HEK293T (cell line): ENCODE measurements around the gene FHIT.

Experiments
- BHLHE40 ChIP-seq: fragments of 450-650 bp; IDR thresholded peaks from 2 replicates; pipeline ENCODE4 v1.6.1; 2016; ENCODE audit warnings: mild to moderate bottlenecking, moderate library complexity, borderline replicate concordance
- FOXA1 ChIP-seq: fragments of 450-650 bp; IDR thresholded peaks from 2 replicates; pipeline ENCODE4 v1.6.1; 2016; ENCODE audit warnings: mild to moderate bottlenecking
- FOXK2 ChIP-seq: fragments of 450-650 bp; IDR thresholded peaks from 2 replicates; pipeline ENCODE4 v1.6.1; 2016; ENCODE audit warnings: mild to moderate bottlenecking
- FOXM1 ChIP-seq: fragments of 450-650 bp; IDR thresholded peaks from 2 replicates; pipeline ENCODE4 v1.6.1; 2017; ENCODE audit warnings: mild to moderate bottlenecking, borderline replicate concordance
- LEF1 ChIP-seq: fragments of 450-650 bp; IDR thresholded peaks from 2 replicates; pipeline ENCODE4 v1.6.1; 2017; ENCODE audit warnings: mild to moderate bottlenecking, borderline replicate concordance
- PKNOX1 ChIP-seq: fragments of 450-650 bp; IDR thresholded peaks from 2 replicates; pipeline ENCODE4 v1.6.1; 2016
- SP1 ChIP-seq: fragments of 450-650 bp; IDR thresholded peaks from 2 replicates; pipeline ENCODE4 v1.6.1; 2017
- SUZ12 ChIP-seq: fragments of 450-650 bp; IDR thresholded peaks from 2 replicates; pipeline ENCODE4 v1.6.1; 2016; ENCODE audit warnings: mild to moderate bottlenecking

GRCh38 chr3:61030469-61031035 lies 220.7 kb downstream of the FHIT start:
- TF ChIP-seq FOXK2 (no peak), SUZ12 (no peak), SP1 (no peak), FOXM1 (no peak), BHLHE40 (no peak), PKNOX1 (no peak), FOXA1 (no peak), LEF1 (no peak)
